HG03342 (cell line): ENCODE measurements around the gene JDP2.

Source experiments
- ATAC-seq: cut with Tn5 transposase; IDR thresholded peaks from one replicate; pipeline ENCODE4 v1.9.1; 2021; ENCODE audit warnings: mild to moderate bottlenecking, moderate library complexity; ENCODE audit not compliant: unreplicated experiment

Gene JDP2

DNA sequence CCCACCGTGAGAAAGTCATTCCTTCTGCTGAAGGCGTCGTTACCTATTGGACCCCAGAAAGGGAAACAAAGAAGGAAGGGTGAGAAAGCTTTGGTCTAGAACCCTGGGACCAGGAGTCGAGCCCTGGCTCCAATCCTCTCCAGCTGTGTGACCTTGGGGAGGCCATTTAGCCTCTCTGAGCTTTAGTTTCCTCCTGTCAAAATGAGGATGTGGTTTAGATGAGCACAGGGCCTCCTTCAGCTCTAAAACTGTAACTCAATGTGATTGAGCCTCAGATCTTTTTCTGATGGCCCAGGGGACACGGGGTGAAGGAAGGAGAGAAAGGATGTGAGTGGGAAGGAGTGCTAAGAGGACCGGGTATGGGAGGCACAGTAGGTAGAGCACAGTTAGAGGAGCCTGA lies 7.7 kb downstream of the JDP2 start:
- no peak for ATAC-seq

DNA sequence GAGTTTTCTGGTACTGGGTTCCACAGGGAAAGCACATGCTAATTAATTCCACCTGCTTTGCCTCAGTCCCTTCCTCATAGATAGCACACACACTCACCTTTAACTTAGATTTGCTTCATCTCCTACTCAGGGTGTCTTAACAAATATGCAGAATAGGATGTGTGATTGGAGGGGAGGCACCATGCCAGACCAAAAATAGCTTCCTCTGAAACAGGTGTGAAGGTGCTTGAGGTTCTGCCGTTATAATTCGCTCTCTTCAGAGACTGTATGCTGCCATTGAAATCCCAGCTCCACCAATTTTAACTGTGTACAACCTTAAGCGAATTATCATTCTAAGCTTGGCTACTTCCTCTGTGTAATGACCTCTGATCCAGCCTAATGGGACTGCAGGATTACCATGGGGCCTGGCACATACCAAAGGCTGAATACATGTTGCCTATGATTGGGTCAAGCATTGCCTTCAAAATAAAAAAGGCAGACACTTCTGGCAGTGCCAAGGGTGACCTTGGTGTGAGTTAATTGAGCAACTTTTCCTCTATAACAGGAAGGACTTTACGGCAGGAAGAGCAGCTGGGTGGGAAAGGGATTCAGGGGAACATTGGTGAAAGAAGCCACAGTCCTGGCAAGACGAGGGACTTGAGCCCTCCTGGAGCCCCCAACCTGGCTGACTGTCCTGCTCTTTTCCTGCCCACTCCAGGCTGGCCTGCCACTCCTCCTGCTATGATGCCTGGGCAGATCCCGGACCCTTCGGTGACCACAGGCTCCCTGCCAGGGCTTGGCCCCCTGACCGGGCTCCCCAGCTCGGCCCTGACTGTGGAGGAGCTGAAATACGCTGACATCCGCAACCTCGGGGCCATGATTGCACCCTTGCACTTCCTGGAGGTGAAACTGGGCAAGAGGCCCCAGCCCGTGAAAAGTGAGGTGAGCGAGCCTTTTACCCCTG lies 9.7 kb downstream of the JDP2 start:
- no peak for ATAC-seq

DNA sequence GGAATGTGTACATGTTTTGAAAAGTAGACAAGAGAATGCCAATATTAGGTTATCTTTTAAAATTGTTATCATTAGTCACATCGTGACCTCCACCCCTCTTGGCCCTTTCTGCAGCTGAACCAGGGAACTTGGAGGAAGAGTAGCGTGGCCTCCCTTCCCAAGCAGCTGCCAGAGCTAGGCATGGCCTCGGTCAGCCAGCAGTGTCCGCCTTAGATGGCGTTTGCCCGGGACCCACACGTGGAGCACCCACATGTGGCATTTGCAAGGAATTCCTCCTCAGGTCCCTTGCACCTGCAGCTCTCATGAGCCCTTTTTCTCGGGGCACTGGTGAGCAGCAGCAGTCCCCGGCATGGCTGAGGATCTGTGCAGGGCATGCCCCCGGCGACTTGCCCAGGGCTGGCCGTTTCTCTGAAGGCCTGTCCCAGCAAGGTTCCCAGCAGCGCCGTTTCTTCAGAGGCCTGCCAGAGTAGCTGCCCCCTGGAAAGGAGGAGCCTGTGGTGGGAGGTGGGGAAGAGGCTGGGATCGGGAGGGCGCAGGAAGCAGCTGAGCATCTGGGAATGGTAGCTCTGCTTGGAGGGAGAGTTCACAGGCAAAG lies 10.8 kb downstream of the JDP2 start:
- ATAC-seq: no peak

DNA sequence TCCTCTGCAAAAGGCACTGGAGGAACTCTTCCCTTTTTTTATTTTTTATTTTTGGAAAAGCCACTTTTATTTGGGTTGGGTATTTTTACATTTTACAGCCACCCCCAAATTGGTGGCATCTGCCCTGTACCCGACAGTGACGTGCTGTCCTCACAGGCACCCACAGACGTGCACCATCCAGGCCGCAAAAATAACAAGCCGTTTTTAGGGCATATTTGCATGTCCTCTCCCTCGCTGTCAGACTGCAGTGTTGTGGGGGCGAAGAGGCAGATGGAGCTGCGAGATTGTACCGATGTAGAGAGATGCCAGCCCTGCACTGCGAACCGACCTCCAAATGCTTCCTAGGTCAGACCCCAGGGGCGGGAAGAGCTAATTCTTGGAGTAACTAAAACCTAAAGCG lies 12.2 kb downstream of the JDP2 start:
- no peak for ATAC-seq

DNA sequence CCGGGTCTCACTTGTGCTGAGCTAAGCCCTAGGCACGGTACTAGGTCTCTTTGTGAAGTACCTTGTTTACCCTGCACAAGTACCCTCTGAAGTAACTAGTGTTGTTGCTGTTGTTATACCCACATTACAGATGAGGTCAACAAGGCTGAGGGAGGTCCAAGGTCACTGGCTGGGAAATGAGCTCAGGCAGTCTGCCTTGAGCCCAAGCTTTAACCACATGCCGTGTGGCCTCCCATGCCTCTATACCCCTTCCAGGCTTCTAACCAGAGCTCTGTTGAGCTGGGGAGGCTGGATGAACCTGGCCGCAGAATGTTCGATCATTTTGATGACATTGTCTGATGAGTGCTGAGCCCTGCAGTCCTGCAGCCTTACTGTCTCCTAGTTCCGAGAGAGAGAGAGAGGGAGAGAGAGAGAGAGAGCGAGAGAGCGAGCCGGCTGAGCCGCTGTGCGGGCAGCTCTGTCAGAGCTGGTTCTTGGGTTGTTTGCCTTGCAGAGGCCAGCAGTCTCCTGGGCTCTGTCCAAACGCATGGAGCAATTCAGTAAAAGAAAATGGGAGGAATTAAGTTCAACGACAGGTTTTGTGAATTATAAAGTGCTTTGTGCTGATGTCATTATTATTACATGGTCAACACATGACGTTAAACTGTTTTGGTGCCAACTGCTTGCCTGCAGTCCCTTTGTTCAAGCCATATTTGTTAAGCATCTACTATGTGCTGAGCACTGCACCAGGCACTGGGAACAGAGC lies 13.1 kb downstream of the JDP2 start:
- ATAC-seq: no peak

DNA sequence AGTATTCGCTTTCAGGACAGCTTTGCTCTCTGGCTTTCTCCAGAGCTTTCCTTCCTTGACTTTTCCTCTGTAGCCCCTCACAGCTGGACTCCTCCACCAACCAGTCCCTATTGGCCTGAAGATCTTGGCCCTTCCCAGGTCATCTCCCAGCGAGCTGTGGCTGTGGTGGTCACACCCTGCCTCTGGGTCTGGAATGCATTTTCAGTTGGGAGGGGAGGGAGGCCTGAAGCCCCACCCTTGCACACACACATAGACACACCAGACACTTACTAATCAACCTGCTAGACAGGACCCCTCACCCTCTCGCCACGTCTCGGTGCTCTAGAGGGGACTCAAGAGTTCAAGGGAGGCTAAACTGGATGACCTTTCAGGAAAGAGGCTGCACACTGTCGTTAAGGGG lies 13.9 kb downstream of the JDP2 start:
- ATAC-seq: no peak

DNA sequence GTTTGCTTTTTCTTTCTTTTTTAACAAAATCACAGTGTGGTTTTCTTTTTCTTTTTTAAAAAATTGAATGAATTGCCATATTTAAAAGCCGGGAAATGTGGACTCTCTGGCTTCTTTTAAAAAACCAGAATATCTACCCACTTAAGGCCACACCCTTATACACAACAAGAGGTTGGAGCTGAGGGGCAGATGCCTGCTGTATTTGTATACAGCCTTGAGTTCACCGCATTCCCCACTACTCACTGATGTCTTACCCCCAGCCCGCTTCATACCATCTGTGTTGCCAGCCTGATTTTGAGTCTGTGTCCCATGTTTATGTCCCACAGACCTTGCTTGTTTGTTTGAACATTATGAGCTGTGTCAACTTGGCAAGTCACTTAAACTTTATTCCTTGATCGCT lies 14.3 kb downstream of the JDP2 start:
- ATAC-seq: no peak

DNA sequence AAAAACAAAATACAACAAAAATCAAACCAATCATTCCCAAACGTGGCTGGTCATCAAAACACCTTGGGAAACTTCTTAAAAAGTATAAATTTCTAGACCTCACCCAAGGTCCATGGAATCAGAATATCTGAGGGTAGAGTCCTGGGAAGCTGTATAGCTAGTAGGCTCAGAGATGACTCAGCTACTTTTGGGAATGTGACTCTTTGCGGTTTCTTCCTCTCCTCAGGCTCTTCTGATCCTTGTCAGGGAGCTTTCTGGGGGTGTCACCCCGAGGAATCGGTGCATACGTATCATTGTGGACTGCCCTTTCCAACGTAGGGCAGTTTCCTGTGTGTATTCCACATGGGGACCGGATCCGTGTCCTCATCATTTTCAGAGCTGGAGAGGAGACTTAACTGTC lies 14.8 kb downstream of the JDP2 start:
- ATAC-seq: no peak

DNA sequence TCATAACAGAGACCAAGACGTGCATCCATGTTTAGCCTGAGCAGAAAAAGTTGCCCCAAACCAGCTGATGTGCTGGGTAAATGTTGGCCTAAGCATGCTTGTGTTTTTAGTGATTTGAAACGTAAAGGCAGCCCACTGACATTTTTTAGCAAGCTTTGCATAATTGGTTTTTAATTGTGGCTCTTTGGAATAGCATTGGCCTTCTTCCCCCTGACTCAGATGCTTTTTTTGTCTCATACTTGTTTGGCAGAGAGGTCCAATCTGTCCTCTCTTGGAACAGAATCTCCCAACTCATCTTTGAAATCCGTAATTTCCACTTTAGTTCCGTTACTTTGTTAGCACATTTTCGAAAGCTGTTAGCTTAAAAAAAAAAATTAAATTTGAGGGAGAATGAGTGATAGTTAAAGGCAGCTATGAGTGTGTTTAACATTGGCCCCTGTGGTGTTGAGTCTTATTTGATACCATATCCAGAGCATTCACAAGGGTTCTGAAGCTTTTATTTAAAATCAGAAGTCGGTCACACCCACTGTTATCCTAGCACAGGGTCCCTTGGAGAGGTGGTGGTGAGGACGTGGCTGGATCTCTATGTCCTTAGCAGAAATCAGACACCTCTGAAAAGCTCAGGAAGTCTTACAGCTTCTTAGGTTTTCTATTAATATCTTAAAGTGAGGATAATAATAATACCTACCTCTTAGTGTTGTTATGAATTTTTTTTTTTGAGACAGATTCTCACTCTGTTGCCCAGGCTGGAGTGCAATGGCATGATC lies 15.6 kb downstream of the JDP2 start:
- ATAC-seq: no peak

DNA sequence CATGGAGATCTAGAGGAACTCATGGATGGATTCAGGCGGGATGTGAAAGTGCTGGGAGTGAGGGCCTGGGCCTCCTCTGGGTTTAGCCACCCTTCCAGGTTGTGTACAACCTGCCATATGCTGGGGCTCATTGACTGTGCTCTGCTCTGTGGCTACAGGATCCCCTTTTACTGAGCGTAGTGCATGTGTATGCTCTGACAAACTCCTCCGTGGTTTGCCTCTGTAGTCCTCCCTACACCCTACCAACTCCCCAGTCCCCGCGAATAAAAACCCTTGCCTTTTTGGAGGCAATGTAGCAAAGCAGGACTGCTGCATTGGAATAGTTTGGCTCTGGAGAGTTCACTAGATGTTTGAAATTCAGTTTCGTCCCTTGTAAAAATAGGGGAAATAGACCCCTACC lies 17.4 kb downstream of the JDP2 start:
- ATAC-seq: no peak

DNA sequence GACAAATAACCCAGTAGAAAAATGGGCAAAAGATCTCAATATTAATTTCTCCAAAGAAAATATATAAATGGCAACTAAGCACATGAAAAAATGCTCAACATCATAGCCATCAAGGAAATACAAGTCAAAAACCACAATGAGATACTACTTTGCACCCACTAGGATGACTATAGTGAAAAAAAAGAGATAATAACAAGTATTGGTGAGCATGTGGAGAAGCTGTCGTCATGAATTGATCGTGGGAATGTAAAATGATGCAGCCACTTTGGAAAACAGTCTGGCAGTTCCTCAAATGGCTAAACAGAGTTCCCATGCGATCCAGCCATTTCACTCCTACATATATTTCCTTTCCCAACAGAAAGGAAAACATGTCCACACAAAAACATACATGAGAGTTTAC lies 18.1 kb downstream of the JDP2 start:
- no peak for ATAC-seq

DNA sequence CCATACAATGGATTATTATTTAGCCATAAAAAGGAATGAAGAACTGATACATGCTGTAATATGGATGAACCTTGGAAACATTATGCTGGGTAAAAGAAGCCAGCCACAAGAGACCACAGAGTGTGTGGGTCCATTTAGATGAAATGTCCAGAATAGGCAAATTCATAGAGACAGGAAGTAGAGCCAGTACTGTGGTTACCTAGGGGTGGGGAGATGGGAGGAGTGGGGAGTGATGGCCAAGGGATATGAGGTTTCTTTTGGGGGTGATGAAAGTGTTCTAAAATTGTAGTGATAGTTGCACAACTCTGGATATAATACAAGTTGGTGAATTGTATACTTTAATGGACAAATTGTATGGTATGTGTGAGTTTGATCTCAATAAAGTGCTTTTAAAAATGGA lies 18.6 kb downstream of the JDP2 start:
- ATAC-seq: no peak

DNA sequence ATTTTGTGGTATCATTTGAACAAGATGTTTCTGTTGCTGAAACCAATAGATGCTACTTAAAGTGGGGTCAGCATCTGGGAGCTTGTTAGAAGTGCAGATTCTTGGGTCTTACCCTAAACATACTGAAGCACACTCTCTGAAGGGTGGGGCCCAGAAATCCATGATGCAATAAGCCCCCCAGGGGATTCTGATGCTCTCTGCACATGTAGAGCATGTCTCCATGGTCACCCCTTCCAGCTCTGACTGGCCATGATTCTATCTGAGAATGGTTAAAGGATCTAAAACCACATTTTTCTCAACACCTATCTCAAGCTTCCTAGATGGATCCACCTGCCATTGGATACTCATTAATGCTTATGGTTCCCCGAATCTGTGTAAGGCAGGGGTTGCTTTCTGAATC lies 20.4 kb downstream of the JDP2 start:
- ATAC-seq: no peak

DNA sequence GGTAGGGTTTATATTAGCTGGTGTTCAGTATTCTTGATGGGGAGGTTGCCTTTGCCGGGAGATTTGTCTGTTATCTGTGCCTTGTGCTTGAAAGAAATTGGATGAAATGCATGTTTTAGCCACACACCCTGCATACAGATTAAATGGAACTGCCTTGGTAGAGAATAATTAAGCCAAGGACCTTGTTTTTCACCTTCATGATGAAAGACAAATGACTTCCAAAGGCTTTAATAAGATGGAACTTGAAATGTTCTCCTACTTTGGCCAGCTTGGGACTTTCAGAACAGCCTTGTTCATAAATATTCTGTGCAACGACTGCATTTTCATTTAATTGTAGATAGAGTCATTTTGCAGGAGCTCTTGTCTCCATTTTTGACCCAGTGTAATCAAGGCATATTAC lies 21.2 kb downstream of the JDP2 start:
- ATAC-seq: no peak

DNA sequence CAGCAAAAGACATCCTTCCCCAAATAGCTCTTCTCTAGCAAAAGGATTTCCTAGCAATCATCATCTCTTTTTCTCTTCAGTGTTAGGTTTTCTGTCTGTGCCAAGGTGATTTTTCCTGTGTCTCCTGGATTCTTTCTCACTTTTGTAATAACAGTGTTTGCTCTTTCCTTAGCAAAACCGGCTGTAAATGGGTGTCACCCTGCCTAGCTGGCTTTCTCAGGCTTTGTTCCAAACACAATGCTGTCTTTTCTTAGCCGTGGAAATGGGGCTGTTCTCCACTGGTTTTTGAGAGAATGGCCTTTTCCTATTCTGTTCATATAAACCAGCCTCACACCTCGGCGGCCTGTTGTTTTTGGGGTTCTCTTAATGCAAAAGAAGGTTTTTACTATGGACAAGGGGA lies 21.9 kb downstream of the JDP2 start:
- ATAC-seq: no peak

DNA sequence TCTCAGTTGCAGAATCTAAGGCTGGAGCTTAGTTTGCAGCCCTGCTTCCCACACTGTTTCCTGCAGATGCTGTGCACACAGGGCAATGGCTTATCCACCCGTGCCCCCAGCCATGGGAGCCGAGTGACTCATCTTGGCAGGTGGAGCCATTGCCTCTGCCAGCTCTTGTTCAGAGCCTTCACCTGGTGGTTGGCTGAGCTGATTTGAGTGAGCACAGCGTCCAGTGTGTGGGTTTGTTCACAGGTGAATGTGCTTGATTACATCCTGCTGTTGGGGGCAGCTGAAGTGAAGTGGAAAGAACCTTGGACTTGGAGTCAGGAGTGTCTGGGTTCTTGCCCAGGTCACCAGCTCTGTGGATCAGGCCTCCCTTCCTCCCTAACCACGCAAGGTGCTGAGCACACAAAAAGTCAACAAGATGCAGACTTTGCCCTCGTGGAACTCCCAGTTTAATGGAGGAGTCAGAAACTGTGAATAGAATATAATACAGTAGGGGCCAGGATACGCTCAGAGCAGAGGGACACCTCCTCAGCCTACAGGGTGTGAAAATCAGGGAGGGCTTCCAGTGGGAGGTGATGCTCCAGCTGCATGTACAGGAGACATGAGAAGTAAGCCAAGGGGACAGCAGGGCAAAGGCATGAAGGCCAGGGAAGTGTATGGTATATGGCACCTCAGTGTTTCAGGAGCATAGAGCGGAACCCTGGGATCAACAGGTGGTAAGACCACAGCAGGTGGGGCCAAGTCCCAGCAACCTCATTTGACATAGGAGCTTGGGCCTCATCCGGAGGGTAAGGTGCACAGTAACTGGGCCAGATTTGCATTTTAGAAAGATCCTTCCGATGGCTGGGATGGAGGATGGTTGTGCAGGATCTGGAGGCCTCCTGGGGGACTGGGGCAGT lies 22.8 kb downstream of the JDP2 start:
- ATAC-seq: no peak

DNA sequence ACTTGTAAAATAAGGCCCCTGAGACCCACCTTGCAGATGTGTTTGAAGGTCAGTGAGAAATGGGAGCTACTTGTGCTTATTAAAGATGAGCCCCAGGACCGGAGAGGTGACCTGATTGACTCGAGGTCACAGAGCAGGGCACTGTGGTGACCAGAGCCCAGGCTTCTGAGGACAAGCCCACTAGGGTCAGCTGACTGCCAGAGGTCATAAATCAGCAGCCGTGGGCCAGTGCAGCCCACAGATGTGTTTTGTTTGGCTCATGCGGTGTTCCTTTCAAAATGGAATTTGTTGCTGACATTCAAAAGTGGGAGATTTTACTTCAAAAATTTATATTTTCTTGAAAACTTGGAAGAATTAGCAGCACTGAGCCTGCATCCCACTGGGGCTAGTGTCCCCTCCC lies 24.5 kb downstream of the JDP2 start:
- no peak for ATAC-seq

DNA sequence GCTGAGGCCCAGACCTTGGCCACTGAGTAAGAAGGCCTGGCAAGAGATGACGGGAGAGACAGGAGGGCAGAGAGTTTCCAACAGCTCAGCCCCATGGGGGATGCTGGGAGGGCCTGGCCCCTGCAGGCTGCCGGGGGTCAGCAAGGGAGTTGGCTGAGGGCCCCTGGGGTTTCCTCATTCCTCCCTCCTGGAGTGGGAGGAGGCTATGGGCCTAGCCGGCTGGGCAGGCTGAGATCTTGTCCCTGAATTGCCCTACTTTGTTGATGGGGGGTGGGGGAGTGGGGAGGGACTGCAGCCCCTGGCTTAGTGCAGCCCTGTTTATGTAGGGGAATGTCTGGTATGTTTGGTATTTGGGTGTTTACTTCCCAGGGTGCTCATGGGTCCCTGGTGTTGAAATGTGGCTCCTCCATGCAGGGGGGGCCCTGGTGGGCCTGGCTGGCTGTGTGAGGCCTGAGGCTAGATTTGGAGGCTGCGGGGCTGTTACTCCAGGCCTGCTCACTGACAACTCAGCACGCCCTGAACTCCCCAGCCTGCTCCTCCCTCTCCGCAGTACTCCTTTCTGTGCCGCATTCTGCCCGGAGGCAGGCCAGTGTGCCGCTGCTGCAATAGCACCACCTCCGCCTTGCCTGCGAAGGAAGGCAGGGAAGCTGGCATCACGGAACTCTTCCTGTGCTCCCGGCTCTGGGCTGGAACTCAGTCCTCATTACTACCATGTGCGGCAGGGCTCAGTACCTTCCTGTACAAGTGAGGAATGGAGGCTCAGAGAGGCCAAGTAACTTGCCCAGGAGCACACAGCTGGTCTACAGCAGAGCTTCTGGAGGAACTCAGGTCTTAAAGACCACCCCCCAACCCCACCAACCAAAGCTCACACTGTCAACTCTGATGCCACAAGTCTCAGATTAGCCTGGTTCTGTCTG lies 25.3 kb downstream of the JDP2 start:
- ATAC-seq: no peak

DNA sequence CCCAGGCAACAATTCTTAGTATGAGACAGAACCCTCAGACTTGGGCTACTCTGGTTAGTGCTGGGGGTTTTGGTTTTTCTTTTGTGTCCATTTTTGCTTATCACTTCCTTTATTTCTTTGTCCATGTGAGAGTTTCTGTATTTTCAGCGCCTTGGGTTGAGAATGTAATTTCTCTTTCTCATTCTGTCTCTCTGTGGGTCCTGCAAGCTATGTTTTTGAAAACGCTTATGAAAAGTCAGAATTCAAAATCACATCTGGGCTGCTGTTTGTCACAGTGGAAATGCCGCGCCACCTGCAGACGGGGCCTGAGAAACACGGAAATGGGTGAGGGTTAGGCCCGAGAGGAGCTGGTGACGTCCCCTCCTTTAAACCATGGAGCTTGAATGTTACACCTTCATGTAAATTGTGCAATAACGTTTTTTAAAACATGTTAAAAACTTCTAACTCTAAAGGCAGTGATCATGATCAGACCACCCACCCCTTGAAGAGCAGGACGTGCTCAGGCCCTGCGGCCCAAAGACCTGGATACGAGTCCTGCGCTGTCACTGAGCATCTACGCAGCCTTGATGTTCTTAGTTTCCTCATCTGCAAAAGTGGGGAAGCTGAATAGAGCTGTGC lies 26.1 kb downstream of the JDP2 start:
- ATAC-seq: peak; percentile 60
